HEK293T (cell line): ENCODE results near the gene HTN3.
"Not testable (repeated sequence)": the region's sequence is repeated elsewhere in the genome, so short reads cannot be mapped to it uniquely, and the experiment has no call there.

Experiments used
- CTCF ChIA-PET: fragments of 350-600 bp; formaldehyde crosslinking; extraction: SDS; loops from one replicate; lab custom pipeline; 2021; ENCODE audit warnings: antibody characterized with exemption, inconsistent platforms; lab: Yijun Ruan, JAX
- POLR2A ChIA-PET: fragments of 350-600 bp; formaldehyde crosslinking; extraction: SDS; loops from one replicate; lab custom pipeline; 2020; ENCODE audit warnings: antibody characterized with exemption, inconsistent platforms; lab: Yijun Ruan, JAX
- DNase-seq: peaks from one replicate; pipeline ENCODE4 v3.0.0; 2012; ENCODE audit warnings: mixed read lengths; ENCODE audit errors: extremely low spot score
- ARNT ChIP-seq: fragments of 450-650 bp; IDR thresholded peaks from 2 replicates; pipeline ENCODE4 v1.6.1; 2017; ENCODE audit warnings: mild to moderate bottlenecking
- BHLHE40 ChIP-seq: fragments of 450-650 bp; IDR thresholded peaks from 2 replicates; pipeline ENCODE4 v1.6.1; 2016; ENCODE audit warnings: mild to moderate bottlenecking, moderate library complexity, borderline replicate concordance
- CTBP1 ChIP-seq: fragments of 450-650 bp; IDR thresholded peaks from 2 replicates; pipeline ENCODE4 v1.6.1; 2016; ENCODE audit warnings: borderline replicate concordance
- ELF4 ChIP-seq: fragments of 450-650 bp; IDR thresholded peaks from 2 replicates; pipeline ENCODE4 v1.6.1; 2017; ENCODE audit warnings: antibody characterized with exemption
- FOXA1 ChIP-seq: fragments of 450-650 bp; IDR thresholded peaks from 2 replicates; pipeline ENCODE4 v1.6.1; 2016; ENCODE audit warnings: mild to moderate bottlenecking
- FOXK2 ChIP-seq: fragments of 450-650 bp; IDR thresholded peaks from 2 replicates; pipeline ENCODE4 v1.6.1; 2016; ENCODE audit warnings: mild to moderate bottlenecking
- FOXM1 ChIP-seq: fragments of 450-650 bp; IDR thresholded peaks from 2 replicates; pipeline ENCODE4 v1.6.1; 2017; ENCODE audit warnings: mild to moderate bottlenecking, borderline replicate concordance
- HDGF ChIP-seq: fragments of 450-650 bp; IDR thresholded peaks from 2 replicates; pipeline ENCODE4 v1.6.1; 2017; ENCODE audit warnings: antibody characterized with exemption, borderline replicate concordance
- L3MBTL2 ChIP-seq: fragments of 450-650 bp; conservative IDR thresholded peaks from 2 replicates; pipeline ENCODE4 v1.6.1; 2016; ENCODE audit warnings: mild to moderate bottlenecking
- LEF1 ChIP-seq: fragments of 450-650 bp; IDR thresholded peaks from 2 replicates; pipeline ENCODE4 v1.6.1; 2017; ENCODE audit warnings: mild to moderate bottlenecking, borderline replicate concordance
- NFRKB ChIP-seq: fragments of 450-650 bp; IDR thresholded peaks from 2 replicates; pipeline ENCODE4 v1.6.1; 2016; ENCODE audit warnings: mild to moderate bottlenecking, moderate library complexity
- PKNOX1 ChIP-seq: fragments of 450-650 bp; IDR thresholded peaks from 2 replicates; pipeline ENCODE4 v1.6.1; 2016
- SP1 ChIP-seq: fragments of 450-650 bp; IDR thresholded peaks from 2 replicates; pipeline ENCODE4 v1.6.1; 2017
- SUZ12 ChIP-seq: fragments of 450-650 bp; IDR thresholded peaks from 2 replicates; pipeline ENCODE4 v1.6.1; 2016; ENCODE audit warnings: mild to moderate bottlenecking
- TARDBP ChIP-seq: fragments of 450-650 bp; IDR thresholded peaks from 2 replicates; pipeline ENCODE4 v1.6.1; 2016
- ZNF384 ChIP-seq: fragments of 450-650 bp; IDR thresholded peaks from 2 replicates; pipeline ENCODE4 v1.6.1; 2016

HTN3 gene

GRCh38 chr4:70041652-70042286 is 13.5 kb downstream of the HTN3 start:
- CTCF ChIA-PET, result no interaction called here
- TF ChIP-seq SP1 (no peak), FOXK2 (no peak), LEF1 (no peak), ZNF384 (no peak), CTBP1 (no peak)
- DNase-seq, result no peak
- POLR2A ChIA-PET, result no interaction called here

- POLR2A ChIA-PET, CTCF ChIA-PET: not testable (repeated sequence)
These were observed 21.9 kb downstream of the HTN3 start, which contains the start of gene HTN1 for GRCh38 chr4:70050138-70050537. Gene HTN1, plus strand, starts transcription at chr4:70050438. Its CDS starts 2,639 bp downstream, at chr4:70053077.

GRCh38 chr4:70056534-70056933 is 28.3 kb downstream of the HTN3 start:
- DNase-seq, POLR2A ChIA-PET: not testable (repeated sequence)
- CTCF ChIA-PET, result interaction anchor here (0.6 kb wide), 1 partner anchor 29 kb away, joined by 3 read pairs; no protein-coding TSS in a partner anchor

More at GRCh38 chr4:70050138-70050537, 21.9 kb downstream of the HTN3 start, which contains the start of gene HTN1:
- DNase-seq, result not testable (repeated sequence)

GRCh38 chr4:70057651-70058050 is 29.4 kb downstream of the HTN3 start:
- DNase-seq, result no peak
- POLR2A ChIA-PET, result no interaction called here
- CTCF ChIA-PET, result no interaction called here
- TF ChIP-seq ELF4, result no peak
- no peak for TF ChIP-seq CTBP1
- no peak for TF ChIP-seq BHLHE40
- TF ChIP-seq FOXA1, result no peak
- no peak for TF ChIP-seq SP1
- no peak for TF ChIP-seq NFRKB
- TF ChIP-seq FOXK2, result no peak
- no peak for TF ChIP-seq LEF1
- no peak for TF ChIP-seq TARDBP
- no peak for TF ChIP-seq SUZ12
- no peak for TF ChIP-seq HDGF
- no peak for TF ChIP-seq L3MBTL2
- no peak for TF ChIP-seq FOXM1
- TF ChIP-seq PKNOX1, result no peak
- TF ChIP-seq ZNF384, result no peak

GRCh38 chr4:70059149-70059548 is 30.9 kb downstream of the HTN3 start:
- CTCF ChIA-PET, result no interaction called here
- DNase-seq, result no peak
- POLR2A ChIA-PET, result no interaction called here
- no peak for TF ChIP-seq NFRKB
- TF ChIP-seq HDGF, result no peak
- TF ChIP-seq TARDBP, result no peak
- no peak for TF ChIP-seq SP1
- no peak for TF ChIP-seq CTBP1
- no peak for TF ChIP-seq L3MBTL2
- no peak for TF ChIP-seq ELF4
- TF ChIP-seq ZNF384, result no peak
- TF ChIP-seq ARNT, result no peak
- TF ChIP-seq FOXM1, result no peak
- no peak for TF ChIP-seq SUZ12
- no peak for TF ChIP-seq BHLHE40
- TF ChIP-seq FOXK2, result no peak
- TF ChIP-seq LEF1, result no peak
- TF ChIP-seq FOXA1, result no peak
- no peak for TF ChIP-seq PKNOX1

GRCh38 chr4:70062000-70062399 is 33.7 kb downstream of the HTN3 start:
- CTCF ChIA-PET, result no interaction called here
- POLR2A ChIA-PET, result no interaction called here
- TF ChIP-seq ARNT (no peak), PKNOX1 (no peak), ZNF384 (no peak), ELF4 (no peak), FOXK2 (no peak), HDGF (no peak), L3MBTL2 (no peak), CTBP1 (no peak), FOXA1 (no peak), FOXM1 (no peak), TARDBP (no peak), BHLHE40 (no peak), SP1 (no peak)
- DNase-seq, result no peak

- ChIA-PET POLR2A (no interaction called here), CTCF (no interaction called here)
- TF ChIP-seq HDGF (no peak), FOXA1 (no peak), BHLHE40 (no peak), L3MBTL2 (no peak), ZNF384 (no peak), ELF4 (no peak), SUZ12 (no peak)
- DNase-seq, result no peak
These were observed 51.9 kb downstream of the HTN3 start for GRCh38 chr4:70080205-70080604.
